ENCODE measurements around the gene ADCY5.

- TF ChIP-seq, protein P1, sequence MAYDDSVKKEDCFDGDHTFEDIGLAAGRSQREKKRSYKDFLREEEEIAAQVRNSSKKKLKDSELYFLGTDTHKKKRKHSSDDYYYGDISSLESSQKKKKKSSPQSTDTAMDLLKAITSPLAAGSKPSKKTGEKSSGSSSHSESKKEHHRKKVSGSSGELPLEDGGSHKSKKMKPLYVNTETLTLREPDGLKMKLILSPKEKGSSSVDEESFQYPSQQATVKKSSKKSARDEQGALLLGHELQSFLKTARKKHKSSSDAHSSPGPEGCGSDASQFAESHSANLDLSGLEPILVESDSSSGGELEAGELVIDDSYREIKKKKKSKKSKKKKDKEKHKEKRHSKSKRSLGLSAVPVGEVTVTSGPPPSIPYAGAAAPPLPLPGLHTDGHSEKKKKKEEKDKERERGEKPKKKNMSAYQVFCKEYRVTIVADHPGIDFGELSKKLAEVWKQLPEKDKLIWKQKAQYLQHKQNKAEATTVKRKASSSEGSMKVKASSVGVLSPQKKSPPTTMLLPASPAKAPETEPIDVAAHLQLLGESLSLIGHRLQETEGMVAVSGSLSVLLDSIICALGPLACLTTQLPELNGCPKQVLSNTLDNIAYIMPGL (CRISPR knock-in tag; IDR thresholded peaks at IDR 0.05; ENCODE audit: borderline replicate concordance), result no peak
- TF ChIP-seq CTCF (IDR thresholded peaks at IDR 0.05) (no peak), BCL3 (IDR thresholded peaks at IDR 0.05) (no peak), POLR2A (IDR thresholded peaks at IDR 0.05; ENCODE audit: low read length) (no peak), RAD21 (conservative IDR thresholded peaks at IDR 0.05 in 1 of 2, IDR thresholded peaks at IDR 0.05 in 1 of 2) (no peak)
Observed at GRCh38 chr3:123388042-123388441, 60.8 kb downstream of the ADCY5 start.

Data from A549 (cell line).